Measurements from ENCODE around the gene OSTM1. TPM values are rescaled to one million over a fixed set of nuclear protein-coding genes. Genes with fewer than 3 reads are reported as not detected.

OSTM1 gene, protein sequence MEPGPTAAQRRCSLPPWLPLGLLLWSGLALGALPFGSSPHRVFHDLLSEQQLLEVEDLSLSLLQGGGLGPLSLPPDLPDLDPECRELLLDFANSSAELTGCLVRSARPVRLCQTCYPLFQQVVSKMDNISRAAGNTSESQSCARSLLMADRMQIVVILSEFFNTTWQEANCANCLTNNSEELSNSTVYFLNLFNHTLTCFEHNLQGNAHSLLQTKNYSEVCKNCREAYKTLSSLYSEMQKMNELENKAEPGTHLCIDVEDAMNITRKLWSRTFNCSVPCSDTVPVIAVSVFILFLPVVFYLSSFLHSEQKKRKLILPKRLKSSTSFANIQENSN
- polyA plus RNA-seq (2012; ENCODE audit: insufficient read depth, insufficient read length, low read depth) = 18.4 TPM

DNA sequence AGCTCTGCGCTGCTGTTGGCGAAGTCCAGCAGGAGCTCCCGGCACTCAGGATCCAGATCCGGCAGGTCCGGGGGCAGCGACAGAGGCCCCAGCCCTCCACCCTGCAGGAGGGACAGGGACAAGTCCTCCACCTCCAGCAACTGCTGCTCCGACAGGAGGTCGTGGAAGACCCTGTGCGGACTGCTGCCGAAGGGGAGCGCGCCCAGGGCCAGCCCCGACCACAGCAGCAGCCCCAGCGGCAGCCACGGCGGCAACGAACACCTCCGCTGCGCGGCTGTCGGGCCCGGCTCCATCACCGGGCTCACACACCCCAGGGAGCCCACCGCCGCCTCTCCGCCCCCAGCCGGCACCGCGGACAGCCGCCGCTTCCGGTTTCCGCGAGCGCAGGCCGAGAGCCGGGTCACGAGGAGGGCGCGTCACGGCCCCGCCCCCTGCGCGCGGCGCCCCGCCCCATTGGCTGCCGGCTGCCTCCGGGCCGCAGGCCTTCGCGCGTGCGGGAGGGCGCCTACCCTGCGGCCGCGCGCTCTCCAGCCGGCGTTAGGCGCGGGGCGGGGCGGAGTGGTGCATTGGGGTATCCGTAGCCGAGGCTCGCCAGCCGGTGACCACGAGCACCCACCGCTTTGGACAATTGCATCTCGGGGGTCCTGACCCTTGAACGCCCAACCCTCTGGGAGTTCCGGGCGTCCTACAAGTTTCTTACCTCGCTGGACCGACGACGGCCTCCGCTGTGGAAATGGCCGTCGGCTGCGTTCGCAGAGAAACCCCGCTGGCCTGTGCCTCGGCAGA is at the start of gene OSTM1:
Gene OSTM1, minus strand, starts transcription at position 383 of the 786 bp plus-strand sequence. Its CDS starts 90 bp downstream, at position 293.
- H3K9me3 ChIP-seq = no peaks in the 10 kb centered on the region
- H3K27me3 ChIP-seq = no peaks in the 10 kb centered on the region
- H3K4me1 ChIP-seq = no peaks in the 10 kb centered on the region; the same call in none of the 2 replicates
- TF ChIP-seq, protein P1, sequence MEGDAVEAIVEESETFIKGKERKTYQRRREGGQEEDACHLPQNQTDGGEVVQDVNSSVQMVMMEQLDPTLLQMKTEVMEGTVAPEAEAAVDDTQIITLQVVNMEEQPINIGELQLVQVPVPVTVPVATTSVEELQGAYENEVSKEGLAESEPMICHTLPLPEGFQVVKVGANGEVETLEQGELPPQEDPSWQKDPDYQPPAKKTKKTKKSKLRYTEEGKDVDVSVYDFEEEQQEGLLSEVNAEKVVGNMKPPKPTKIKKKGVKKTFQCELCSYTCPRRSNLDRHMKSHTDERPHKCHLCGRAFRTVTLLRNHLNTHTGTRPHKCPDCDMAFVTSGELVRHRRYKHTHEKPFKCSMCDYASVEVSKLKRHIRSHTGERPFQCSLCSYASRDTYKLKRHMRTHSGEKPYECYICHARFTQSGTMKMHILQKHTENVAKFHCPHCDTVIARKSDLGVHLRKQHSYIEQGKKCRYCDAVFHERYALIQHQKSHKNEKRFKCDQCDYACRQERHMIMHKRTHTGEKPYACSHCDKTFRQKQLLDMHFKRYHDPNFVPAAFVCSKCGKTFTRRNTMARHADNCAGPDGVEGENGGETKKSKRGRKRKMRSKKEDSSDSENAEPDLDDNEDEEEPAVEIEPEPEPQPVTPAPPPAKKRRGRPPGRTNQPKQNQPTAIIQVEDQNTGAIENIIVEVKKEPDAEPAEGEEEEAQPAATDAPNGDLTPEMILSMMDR (IDR thresholded peaks at IDR 0.05; ENCODE audit: low read depth, low read length) = no peak
- H3K4me3 ChIP-seq (ENCODE audit: low read depth, low read length) = peak within 1 kb of the TSS; percentile 92
- DNase-seq = peak; percentile 95
- no peaks in the 10 kb centered on the region for H3K36me3 ChIP-seq

DNA sequence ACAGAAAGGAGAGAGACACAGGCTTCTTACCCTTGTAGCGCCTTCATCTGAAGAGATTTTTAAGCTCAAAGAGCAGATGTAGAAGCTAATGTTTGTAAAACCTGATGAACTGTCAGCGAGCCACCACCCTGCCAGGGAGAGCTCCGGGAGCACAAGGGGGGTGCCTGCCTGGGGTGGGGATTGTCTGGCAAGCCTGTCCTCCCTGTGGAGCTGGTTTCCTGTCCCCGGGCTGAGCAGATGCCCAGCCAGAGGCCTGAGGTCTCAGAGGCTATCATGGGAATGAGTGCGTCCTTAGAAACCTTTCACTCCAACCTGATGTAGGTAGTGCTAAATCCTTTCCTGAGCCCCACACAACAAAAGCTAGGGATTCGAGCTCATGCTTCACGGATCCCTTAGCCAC is 49.4 kb upstream of the OSTM1 start:
- no peak overlapping the region for H3K4me3 ChIP-seq (ENCODE audit: low read depth, low read length)
- TF ChIP-seq, protein P1 (IDR thresholded peaks at IDR 0.05; ENCODE audit: low read depth, low read length) = no peak
- peaks cover 10% of the 10 kb centered on the region for H3K27me3 ChIP-seq
- H3K4me1 ChIP-seq = no peaks in the 10 kb centered on the region
- H3K9me3 ChIP-seq = no peaks in the 10 kb centered on the region
- H3K36me3 ChIP-seq = no peaks in the 10 kb centered on the region
- no peak for DNase-seq

DNA sequence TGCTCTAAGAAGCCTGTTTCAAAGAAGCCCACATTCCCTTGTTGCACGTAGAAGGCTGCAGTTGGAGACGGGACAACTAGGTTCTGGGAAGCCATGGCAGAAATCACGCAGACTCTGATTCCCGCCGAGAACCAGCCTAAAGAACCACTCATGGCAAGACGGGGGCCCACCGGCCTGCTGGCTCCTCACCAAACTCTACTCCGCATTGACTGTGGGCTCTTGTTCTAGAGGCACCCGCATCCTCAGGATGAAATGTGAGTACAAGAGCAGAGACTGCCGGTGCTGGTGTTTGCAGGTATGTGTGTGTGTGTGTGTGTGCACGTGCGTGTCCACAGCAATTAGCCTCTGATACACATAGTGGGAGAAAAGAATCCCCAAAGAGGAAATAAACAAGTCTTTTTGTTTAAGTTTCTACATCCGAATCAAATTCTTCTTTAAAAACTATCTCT is 49.0 kb upstream of the OSTM1 start:
- no peak overlapping the region for H3K4me3 ChIP-seq (ENCODE audit: low read depth, low read length)
- no peaks in the 10 kb centered on the region for H3K4me1 ChIP-seq
- H3K9me3 ChIP-seq = no peaks in the 10 kb centered on the region
- TF ChIP-seq, protein P1 (IDR thresholded peaks at IDR 0.05; ENCODE audit: low read depth, low read length) = no peak
- no peak for DNase-seq
- no peaks in the 10 kb centered on the region for H3K36me3 ChIP-seq
- peaks cover 14% of the 10 kb centered on the region for H3K27me3 ChIP-seq

DNA sequence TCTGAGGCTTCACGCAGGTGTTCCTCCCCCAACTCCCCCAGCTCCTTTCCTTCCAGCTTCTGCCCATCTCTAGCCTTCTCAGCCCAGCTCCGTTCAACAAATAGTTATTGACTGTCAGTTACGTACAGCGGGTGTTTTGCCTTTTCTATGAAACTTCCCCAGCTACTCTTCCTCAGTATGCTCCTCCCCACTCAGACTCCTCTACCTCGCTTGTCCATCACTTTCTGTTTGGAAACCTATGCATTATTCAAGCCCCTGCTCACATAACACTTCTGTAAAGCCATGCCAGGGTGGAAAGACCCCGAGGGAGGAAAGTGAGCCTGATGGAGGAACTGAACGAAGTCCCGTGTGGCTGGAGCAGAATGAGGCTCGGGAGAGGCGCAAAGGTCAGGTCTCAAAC is 47.1 kb upstream of the OSTM1 start:
- H3K27me3 ChIP-seq = peaks cover 32% of the 10 kb centered on the region
- no peaks in the 10 kb centered on the region for H3K9me3 ChIP-seq
- TF ChIP-seq, protein P1 (IDR thresholded peaks at IDR 0.05; ENCODE audit: low read depth, low read length) = no peak
- no peaks in the 10 kb centered on the region for H3K36me3 ChIP-seq
- DNase-seq = no peak
- no peak overlapping the region for H3K4me3 ChIP-seq (ENCODE audit: low read depth, low read length)
- H3K4me1 ChIP-seq = no peaks in the 10 kb centered on the region

DNA sequence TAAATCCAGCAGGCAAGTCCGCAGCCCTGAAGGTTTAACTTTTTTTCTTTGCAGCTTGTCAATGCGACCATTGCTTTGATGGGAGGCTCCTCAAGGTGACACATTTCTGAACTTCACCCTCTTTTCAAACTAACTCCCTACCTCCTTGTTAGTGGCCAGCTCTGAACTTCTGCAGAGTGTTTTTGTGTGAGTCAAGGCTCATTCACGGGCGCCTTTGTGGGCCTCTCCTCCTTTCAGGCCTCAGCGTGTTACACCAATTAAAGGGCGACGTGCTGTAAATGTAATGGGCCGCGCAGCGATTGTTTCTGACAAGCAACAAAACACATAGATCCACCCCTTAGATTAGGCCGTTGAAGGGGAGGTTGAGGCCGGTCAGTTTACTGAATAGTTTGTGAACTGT is 45.8 kb upstream of the OSTM1 start:
- Histone ChIP-seq H3K36me3 (no peaks in the 10 kb centered on the region), H3K4me3 (ENCODE audit: low read depth, low read length) (no peak overlapping the region), H3K27me3 (peaks cover 45% of the 10 kb centered on the region), H3K9me3 (no peaks in the 10 kb centered on the region), H3K4me1 (no peaks in the 10 kb centered on the region)
- no peak for DNase-seq
- TF ChIP-seq, protein P1 (IDR thresholded peaks at IDR 0.05; ENCODE audit: low read depth, low read length) = no peak

Data from BE2C (cell line).